A549 treated with GW870086 at 1 μM for 4 hours (cell line): Measurements from ENCODE around the gene ATRX. TPM values are rescaled to one million over a fixed set of nuclear protein-coding genes. Genes with fewer than 3 reads are reported as not detected.

ENCODE experiments used
- total RNA-seq: library from RNA; stranded (reverse); fragments of 200-300 nt; extraction: Qiagen RNA extraction; gene quantifications from 5 replicates; pipeline ENCODE4 v1.2.3, GENCODE V29; 2022; ENCODE audit warnings: low read depth

The ATRX gene, protein sequence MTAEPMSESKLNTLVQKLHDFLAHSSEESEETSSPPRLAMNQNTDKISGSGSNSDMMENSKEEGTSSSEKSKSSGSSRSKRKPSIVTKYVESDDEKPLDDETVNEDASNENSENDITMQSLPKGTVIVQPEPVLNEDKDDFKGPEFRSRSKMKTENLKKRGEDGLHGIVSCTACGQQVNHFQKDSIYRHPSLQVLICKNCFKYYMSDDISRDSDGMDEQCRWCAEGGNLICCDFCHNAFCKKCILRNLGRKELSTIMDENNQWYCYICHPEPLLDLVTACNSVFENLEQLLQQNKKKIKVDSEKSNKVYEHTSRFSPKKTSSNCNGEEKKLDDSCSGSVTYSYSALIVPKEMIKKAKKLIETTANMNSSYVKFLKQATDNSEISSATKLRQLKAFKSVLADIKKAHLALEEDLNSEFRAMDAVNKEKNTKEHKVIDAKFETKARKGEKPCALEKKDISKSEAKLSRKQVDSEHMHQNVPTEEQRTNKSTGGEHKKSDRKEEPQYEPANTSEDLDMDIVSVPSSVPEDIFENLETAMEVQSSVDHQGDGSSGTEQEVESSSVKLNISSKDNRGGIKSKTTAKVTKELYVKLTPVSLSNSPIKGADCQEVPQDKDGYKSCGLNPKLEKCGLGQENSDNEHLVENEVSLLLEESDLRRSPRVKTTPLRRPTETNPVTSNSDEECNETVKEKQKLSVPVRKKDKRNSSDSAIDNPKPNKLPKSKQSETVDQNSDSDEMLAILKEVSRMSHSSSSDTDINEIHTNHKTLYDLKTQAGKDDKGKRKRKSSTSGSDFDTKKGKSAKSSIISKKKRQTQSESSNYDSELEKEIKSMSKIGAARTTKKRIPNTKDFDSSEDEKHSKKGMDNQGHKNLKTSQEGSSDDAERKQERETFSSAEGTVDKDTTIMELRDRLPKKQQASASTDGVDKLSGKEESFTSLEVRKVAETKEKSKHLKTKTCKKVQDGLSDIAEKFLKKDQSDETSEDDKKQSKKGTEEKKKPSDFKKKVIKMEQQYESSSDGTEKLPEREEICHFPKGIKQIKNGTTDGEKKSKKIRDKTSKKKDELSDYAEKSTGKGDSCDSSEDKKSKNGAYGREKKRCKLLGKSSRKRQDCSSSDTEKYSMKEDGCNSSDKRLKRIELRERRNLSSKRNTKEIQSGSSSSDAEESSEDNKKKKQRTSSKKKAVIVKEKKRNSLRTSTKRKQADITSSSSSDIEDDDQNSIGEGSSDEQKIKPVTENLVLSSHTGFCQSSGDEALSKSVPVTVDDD (N-terminal part only)
- total RNA-seq = 14.8 to 23.6 TPM (median 20.6 TPM) in 5 replicates

DNA sequence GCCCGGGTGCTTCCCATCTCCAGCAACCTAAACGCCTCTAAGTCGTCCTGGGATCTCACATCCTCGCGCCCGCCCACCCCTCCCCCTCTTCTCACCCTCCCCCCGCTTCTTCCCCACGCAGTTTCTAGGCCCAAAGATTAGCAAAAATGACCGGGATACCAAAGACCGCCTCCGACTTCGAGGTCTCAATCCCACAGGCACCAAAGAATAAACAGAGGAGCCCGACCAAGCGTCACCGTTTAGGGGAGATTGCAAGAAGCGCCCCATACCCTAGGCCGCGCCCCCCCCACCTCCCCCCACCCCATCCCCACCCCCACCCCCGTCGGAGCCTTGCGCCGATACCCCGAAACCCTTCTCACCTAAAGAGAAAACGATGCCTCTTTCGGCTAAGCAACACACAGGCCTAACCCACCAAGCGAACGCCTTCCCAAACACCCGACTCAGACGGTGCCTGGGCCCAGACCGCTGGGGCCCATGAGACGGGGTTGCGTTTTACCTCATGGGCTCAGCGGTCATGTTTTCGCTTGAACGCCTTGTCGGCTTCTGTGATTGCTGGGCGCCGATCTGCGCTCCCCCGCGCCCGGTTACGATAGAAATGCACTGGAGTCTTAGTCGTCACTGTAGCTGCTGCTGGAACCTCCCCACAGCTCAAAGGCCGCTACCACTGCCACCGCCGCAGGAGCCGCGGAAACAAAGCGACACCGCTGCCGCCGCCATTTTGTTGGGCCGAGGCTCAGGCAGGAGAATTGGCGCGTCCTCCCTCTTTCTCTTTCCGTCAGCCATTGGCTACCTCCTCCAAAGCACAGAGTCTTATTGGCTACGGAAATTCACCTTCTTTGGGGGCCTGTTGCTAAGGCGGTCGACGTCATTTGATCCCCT lies at the start of gene ATRX:
TSS of gene ATRX (minus strand) at position 731 of the 879 bp plus-strand sequence. CDS start at position 516, 215 bp downstream.

Other genes with a start within 250 kb of the ATRX start
- 32.0 to 49.0 TPM (median 40.0 TPM) in 5 replicates for gene MAGT1, start 109.2 kb upstream of the ATRX start, total RNA-seq
- gene COX7B, start 113.3 kb upstream of the ATRX start, total RNA-seq = 571 to 740 TPM (median 607 TPM) in 5 replicates
- gene ATP7A, start 124.5 kb upstream of the ATRX start, total RNA-seq = 2.6 to 3.7 TPM (median 3.6 TPM) in 5 replicates
- gene PGAM4, start 183.4 kb upstream of the ATRX start, total RNA-seq = 0.35 to 0.55 TPM (median 0.44 TPM) in 4 of 5 replicates, not detected in the other